ENCODE measurements around the gene TRA2A.

GRCh38 chr7:23558303-23558702, 26.5 kb upstream of the TRA2A start:
- TF ChIP-seq ZFP1 (CRISPR knock-in tag; IDR thresholded peaks at IDR 0.05) (no peak), POLR2A (conservative IDR thresholded peaks at IDR 0.05) (no peak), USF2 (CRISPR knock-in tag; IDR thresholded peaks at IDR 0.05) (no peak), MBD2 (IDR thresholded peaks at IDR 0.05; ENCODE audit: borderline replicate concordance, low read depth) (no peak), ZFP91 (CRISPR knock-in tag; IDR thresholded peaks at IDR 0.05) (no peak), CTCF (IDR thresholded peaks at IDR 0.05 in 2 of 3, conservative IDR thresholded peaks at IDR 0.05 in 1 of 3; ENCODE audit: insufficient read depth in 2 of 3, low read depth in 1 of 3, low read length in 3 of 3) (no peak)

Data from K562 (cell line).